ENCODE results near the gene ZNF19.

GRCh38 chr16:71524566-71525553 lies 35.7 kb upstream of the ZNF19 start:
- TF ChIP-seq CTCF (conservative IDR thresholded peaks at IDR 0.05; ENCODE audit: low read length) (no peak), EZH2phosphoT487 (IDR thresholded peaks at IDR 0.05; ENCODE audit: borderline replicate concordance) (no peak)
